GM19238 (cell line): ENCODE measurements around the gene GLIPR1L1.
A peak's percentile ranks its signal among the peaks of the same experiment; 100 is the strongest.

ENCODE experiments used
- DNase-seq: peaks from one replicate; pipeline ENCODE4 v3.0.0; 2011; ENCODE audit warnings: low spot score; ENCODE audit not compliant: insufficient read length

GLIPR1L1 gene

GRCh38 chr12:75349946-75350345, 15.5 kb downstream of the GLIPR1L1 start:
- no peak for DNase-seq

DNA sequence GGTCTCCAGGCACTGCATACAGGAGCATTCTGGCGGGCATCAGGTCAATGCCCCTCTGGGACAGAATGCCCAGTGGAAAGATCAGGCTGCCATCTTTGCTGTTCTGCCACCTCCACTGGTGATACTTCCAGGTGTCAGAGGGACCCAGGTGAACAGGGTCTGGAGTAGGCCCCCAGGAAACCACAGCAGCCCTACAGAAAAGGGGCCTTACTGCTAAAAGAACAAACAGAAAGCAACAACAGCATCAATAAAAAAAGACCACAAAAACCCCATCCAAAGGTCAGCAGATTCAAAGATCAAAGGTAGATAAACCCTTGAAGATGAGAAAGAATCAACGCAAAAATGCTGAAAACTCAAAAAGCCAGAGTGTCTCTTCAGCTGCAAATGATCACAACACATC, 15.9 kb downstream of the GLIPR1L1 start:
- DNase-seq: no peak

GRCh38 chr12:75354011-75354410, 19.5 kb downstream of the GLIPR1L1 start:
- no peak for DNase-seq

GRCh38 chr12:75360920-75361319, 26.4 kb downstream of the GLIPR1L1 start:
- no peak for DNase-seq

DNA sequence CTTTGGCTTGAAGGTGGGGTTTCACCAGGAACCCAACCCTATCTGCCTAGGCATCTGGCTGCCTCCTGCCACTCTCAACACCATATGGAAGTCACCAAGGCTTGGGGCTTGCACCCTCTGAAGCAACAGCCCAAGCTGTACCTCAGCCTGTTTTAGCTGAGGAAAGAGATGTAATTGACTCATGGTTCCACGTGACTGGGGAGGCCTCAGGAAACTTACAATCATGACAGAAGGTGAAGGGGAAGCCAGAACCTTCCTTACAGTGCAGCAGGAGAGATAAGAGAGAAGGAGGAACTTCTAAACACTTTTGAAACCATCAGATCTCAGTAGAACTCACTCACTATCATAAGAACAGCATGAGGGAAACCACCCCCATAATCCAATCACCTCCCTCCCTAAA, 26.9 kb downstream of the GLIPR1L1 start:
- DNase-seq: no peak

DNA sequence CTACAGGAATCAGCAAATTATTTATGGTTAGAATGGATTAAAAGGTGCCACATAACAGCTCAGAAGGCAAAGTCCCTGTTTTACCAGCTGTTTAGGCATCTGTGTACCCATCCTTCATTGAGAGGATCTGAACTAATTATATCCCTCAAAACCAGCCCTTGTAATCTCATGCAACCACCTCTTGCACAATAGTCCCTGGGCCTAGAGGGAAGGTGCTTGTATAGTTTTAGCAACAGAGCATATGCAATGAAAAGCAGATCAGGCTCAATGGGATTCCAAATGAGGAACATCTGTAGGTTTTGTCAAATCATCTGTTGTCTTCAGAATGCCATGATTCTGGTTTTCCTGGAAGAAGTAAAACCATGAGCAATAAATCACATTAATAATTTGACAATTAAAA, 30.4 kb downstream of the GLIPR1L1 start:
- no peak for DNase-seq

DNA sequence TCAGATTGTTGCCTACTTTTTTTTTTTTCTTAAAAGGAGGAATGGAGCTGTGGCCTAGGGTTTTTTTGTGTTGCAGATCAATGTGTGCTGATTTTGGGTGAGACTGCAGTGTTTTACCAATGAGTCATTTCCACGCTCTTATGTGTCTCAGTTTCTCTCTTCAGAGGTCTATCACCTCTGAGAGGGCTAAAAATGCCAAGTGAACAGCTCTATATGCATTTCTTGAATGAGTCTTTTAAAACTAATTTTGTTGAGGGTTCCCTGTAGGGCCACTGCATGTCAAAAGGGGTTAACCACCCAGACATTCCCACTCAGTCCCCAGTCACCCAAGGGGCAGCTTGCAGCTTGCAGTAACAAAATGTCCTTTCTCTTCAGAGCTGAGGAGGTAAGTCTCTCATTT, 32.2 kb downstream of the GLIPR1L1 start:
- DNase-seq: no peak

DNA sequence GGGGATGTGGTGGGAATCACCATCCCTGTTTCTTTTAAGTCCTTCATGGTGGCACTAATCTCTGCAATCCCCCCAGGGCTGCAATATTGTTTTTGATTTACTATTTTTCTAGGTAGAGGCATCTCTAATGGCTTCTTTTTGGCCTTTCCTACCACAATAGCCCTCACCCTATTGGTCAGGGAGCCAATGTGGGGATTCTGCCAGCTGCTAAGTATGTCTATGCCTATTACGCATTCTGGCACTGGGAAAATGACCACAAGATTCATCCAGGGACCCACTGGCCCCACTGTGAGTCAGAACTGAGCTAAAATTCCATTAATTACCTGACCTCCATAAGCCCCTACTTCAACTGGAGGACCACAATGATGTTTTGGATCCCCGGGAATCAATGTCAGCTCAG, 40.5 kb downstream of the GLIPR1L1 start:
- no peak for DNase-seq

- DNase-seq: no peak
Observed at GRCh38 chr12:75378354-75378753, 43.9 kb downstream of the GLIPR1L1 start.

DNA sequence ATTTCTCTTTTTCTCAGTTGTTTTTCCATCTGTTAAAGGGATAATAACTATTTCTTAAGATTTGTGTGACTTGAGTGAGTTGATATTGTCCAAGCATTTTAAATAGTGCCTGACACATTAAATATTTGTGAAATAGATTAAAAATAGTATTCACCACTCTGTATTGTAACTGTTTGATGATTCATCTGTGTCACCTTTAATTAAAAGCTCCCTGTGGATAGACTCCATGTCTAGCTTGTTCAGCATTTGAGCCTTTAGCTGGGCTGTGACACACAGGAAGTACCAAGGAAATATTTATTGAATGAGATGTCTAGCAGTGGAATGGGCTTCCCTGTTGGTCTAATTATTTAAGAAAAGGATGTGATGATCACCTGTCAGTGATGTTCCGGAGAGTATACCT, 54.6 kb downstream of the GLIPR1L1 start:
- DNase-seq: no peak

DNA sequence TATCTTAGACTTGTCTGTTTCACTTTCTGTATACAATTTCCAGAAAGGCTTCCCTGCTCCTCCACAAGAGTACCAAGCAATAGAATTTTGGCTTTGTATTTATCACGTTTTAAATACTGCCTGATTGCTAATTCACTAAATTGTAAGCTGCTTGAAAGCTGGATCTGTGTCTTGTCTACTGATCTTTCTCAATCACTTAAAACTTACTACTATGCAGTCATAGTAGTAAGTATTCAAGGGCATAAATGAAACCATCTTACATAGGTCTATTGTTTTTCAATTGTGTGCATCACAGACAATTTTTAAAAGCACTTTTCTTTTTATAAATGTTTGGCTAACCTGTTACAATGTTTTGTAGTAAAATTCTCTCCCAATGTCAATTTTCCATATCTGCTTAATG, 55.2 kb downstream of the GLIPR1L1 start:
- no peak for DNase-seq

GRCh38 chr12:75390156-75390898, 55.9 kb downstream of the GLIPR1L1 start:
- no peak for DNase-seq

GRCh38 chr12:75390899-75391538, 56.5 kb downstream of the GLIPR1L1 start, which contains the start of gene GLIPR1L2:
GLIPR1L2 (plus strand) TSS chr12:75391089; CDS start chr12:75391117, 28 bp downstream.
- peak; percentile 60 for DNase-seq

- no peak for DNase-seq
Observed at GRCh38 chr12:75404231-75404630, 69.8 kb downstream of the GLIPR1L1 start.

- no peak for DNase-seq
Observed at GRCh38 chr12:75407683-75408082, 73.2 kb downstream of the GLIPR1L1 start.

- DNase-seq: no peak
Observed at GRCh38 chr12:75409830-75410229, 75.4 kb downstream of the GLIPR1L1 start.

DNA sequence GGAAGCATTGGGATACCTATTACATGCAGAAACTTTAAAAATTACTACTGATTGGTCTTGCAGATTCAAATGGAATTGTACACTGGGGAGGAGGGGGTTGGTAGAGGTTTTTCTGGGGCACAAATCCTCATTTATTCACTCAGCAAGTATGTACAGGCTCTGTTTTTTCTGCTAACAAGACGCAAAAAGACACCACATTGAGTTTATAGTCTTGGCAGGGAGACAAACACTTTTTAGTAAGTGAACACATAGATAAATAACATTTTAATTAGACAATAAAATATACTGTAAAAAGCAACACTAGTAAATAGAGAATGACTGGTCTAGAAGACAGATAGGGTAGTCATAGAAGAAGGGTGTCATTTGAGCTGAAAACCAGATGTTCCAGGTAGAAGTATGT, 80.2 kb downstream of the GLIPR1L1 start:
- DNase-seq: no peak

- DNase-seq: no peak
Observed at GRCh38 chr12:75419841-75420240, 85.4 kb downstream of the GLIPR1L1 start.
